ENCODE data around the gene NCAPH2.
"Not testable (repeated sequence)": the region's sequence is repeated elsewhere in the genome, so short reads cannot be mapped to it uniquely, and the experiment has no call there.

Gene NCAPH2

GRCh38 chr22:50531546-50531961 is 23.5 kb downstream of the NCAPH2 start:
- DNase-seq: no peak

- no peak for DNase-seq
These were observed 24.1 kb downstream of the NCAPH2 start for GRCh38 chr22:50531962-50532674.

GRCh38 chr22:50532824-50533796 is 25.1 kb downstream of the NCAPH2 start:
- DNase-seq: no peak

- not testable (repeated sequence) for DNase-seq
These were observed 26.1 kb downstream of the NCAPH2 start for GRCh38 chr22:50533856-50534711.

- DNase-seq: no peak
These were observed 27.1 kb downstream of the NCAPH2 start for GRCh38 chr22:50535113-50535512.

GRCh38 chr22:50536226-50536625 is 28.2 kb downstream of the NCAPH2 start:
- no peak for DNase-seq

GRCh38 chr22:50537765-50538164 is 29.7 kb downstream of the NCAPH2 start:
- no peak for DNase-seq

GRCh38 chr22:50540381-50540780 is 32.4 kb downstream of the NCAPH2 start:
- no peak for DNase-seq

GRCh38 chr22:50541667-50542026 is 33.6 kb downstream of the NCAPH2 start:
- DNase-seq: not testable (repeated sequence)

- no peak for DNase-seq
These were observed 34.4 kb downstream of the NCAPH2 start for GRCh38 chr22:50542416-50542927.

GRCh38 chr22:50544078-50544745 is 36.2 kb downstream of the NCAPH2 start:
- no peak for DNase-seq

- no peak for DNase-seq
These were observed 36.8 kb downstream of the NCAPH2 start for GRCh38 chr22:50544746-50545253.

- no peak for DNase-seq
These were observed 37.7 kb downstream of the NCAPH2 start, which contains the start of gene KLHDC7B for GRCh38 chr22:50545522-50546325. TSS of gene KLHDC7B (plus strand) at chr22:50545899. CDS start at chr22:50546244, 345 bp downstream.

- no peak for DNase-seq
These were observed 38.6 kb downstream of the NCAPH2 start for GRCh38 chr22:50546326-50547262.

- DNase-seq: no peak
These were observed 39.4 kb downstream of the NCAPH2 start for GRCh38 chr22:50547263-50547985.

- no peak for DNase-seq
These were observed 40.3 kb downstream of the NCAPH2 start for GRCh38 chr22:50548040-50548920.

GRCh38 chr22:50548921-50549790 is 41.1 kb downstream of the NCAPH2 start:
- DNase-seq: no peak
